ENCODE results near the gene MYBPC1. TPM values are rescaled to one million over a fixed set of nuclear protein-coding genes. Genes with fewer than 3 reads are reported as not detected.

The MYBPC1 gene
- total and polyA plus RNA-seq, 2 of the 13 experiments (the other 11 are each of a cell fraction or from before 2014, with no cell fraction given): 0.31 to 0.53 TPM

DNA sequence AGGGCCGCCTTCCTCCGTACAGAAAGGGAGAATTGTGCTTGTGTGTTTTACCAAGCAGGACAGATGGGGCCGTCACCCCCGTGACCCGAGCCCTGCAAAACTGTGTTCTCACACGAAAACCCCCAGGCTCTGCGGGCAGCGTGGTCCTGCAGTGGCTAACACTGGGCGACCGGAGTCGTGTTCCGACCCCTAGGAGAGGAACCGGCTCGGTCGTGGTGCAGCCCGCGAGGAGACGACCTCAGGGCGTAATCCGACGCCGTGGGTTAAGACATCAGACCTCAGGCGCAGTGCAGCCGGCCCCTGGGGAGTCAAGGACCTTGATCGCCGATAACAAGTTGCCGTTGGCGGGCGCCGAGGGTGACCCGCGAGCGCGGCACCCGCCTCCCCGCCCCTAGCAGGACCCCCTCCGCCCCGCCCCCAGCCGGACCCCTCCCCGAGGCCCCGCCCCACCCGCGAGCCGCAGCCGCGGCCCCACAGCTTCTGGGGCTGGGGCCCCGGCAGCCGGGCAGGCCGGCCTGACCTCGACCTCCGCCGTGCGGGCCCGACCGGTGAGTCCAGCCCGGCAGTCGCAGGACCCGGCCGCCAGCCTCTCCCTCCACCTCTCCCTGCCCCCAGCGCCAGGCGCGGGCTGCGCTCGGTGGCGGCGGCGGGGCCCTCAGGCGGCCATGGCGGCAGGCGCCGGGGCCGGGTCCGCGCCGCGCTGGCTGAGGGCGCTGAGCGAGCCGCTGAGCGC, 102.6 kb downstream of the MYBPC1 start, which contains the start of gene CHPT1 (continued):
- TF ChIP-seq RFX5 (IDR thresholded peaks at IDR 0.05; ENCODE audit: low read depth, low read length): no peak
- TF ChIP-seq, protein P1, sequence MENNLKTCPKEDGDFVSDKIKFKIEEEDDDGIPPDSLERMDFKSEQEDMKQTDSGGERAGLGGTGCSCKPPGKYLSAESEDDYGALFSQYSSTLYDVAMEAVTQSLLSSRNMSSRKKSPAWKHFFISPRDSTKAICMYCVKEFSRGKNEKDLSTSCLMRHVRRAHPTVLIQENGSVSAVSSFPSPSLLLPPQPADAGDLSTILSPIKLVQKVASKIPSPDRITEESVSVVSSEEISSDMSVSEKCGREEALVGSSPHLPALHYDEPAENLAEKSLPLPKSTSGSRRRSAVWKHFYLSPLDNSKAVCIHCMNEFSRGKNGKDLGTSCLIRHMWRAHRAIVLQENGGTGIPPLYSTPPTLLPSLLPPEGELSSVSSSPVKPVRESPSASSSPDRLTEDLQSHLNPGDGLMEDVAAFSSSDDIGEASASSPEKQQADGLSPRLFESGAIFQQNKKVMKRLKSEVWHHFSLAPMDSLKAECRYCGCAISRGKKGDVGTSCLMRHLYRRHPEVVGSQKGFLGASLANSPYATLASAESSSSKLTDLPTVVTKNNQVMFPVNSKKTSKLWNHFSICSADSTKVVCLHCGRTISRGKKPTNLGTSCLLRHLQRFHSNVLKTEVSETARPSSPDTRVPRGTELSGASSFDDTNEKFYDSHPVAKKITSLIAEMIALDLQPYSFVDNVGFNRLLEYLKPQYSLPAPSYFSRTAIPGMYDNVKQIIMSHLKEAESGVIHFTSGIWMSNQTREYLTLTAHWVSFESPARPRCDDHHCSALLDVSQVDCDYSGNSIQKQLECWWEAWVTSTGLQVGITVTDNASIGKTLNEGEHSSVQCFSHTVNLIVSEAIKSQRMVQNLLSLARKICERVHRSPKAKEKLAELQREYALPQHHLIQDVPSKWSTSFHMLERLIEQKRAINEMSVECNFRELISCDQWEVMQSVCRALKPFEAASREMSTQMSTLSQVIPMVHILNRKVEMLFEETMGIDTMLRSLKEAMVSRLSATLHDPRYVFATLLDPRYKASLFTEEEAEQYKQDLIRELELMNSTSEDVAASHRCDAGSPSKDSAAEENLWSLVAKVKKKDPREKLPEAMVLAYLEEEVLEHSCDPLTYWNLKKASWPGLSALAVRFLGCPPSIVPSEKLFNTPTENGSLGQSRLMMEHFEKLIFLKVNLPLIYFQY (CRISPR knock-in tag; IDR thresholded peaks at IDR 0.05; ENCODE audit: borderline replicate concordance): peak; percentile 18; the same call in 1 of the 2 replicates
- TF ChIP-seq ZNF713 (CRISPR knock-in tag; IDR thresholded peaks at IDR 0.05): no peak
- TF ChIP-seq ZNF878 (CRISPR knock-in tag; IDR thresholded peaks at IDR 0.05): no peak
- no peak for TF ChIP-seq U2AF2 (IDR thresholded peaks at IDR 0.05; ENCODE audit: low read depth, low read length)
- TF ChIP-seq SYNCRIP (IDR thresholded peaks at IDR 0.05; ENCODE audit: insufficient read depth, low read depth, low read length): no peak
- peak; percentile 31 for TF ChIP-seq HNRNPK (IDR thresholded peaks at IDR 0.05; ENCODE audit: low read depth, low read length, poor library complexity, severe bottlenecking)
- TF ChIP-seq KDM5A (IDR thresholded peaks at IDR 0.05; ENCODE audit: borderline replicate concordance, low read length): no peak
- no peak for TF ChIP-seq ZSCAN25 (CRISPR knock-in tag; IDR thresholded peaks at IDR 0.05)
- TF ChIP-seq, protein P2, sequence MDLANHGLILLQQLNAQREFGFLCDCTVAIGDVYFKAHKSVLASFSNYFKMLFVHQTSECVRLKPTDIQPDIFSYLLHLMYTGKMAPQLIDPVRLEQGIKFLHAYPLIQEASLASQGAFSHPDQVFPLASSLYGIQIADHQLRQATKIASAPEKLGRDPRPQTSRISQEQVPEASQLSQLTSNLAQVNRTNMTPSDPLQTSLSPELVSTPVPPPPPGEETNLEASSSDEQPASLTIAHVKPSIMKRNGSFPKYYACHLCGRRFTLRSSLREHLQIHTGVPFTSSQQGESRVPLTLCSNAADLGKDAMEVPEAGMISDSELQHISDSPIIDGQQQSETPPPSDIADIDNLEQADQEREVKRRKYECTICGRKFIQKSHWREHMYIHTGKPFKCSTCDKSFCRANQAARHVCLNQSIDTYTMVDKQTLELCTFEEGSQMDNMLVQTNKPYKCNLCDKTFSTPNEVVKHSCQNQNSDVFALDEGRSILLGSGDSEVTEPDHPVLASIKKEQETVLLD (CRISPR knock-in tag; IDR thresholded peaks at IDR 0.05; ENCODE audit: low read depth): peak; percentile 11; the same call in 1 of the 2 replicates
- TF ChIP-seq, protein P3, sequence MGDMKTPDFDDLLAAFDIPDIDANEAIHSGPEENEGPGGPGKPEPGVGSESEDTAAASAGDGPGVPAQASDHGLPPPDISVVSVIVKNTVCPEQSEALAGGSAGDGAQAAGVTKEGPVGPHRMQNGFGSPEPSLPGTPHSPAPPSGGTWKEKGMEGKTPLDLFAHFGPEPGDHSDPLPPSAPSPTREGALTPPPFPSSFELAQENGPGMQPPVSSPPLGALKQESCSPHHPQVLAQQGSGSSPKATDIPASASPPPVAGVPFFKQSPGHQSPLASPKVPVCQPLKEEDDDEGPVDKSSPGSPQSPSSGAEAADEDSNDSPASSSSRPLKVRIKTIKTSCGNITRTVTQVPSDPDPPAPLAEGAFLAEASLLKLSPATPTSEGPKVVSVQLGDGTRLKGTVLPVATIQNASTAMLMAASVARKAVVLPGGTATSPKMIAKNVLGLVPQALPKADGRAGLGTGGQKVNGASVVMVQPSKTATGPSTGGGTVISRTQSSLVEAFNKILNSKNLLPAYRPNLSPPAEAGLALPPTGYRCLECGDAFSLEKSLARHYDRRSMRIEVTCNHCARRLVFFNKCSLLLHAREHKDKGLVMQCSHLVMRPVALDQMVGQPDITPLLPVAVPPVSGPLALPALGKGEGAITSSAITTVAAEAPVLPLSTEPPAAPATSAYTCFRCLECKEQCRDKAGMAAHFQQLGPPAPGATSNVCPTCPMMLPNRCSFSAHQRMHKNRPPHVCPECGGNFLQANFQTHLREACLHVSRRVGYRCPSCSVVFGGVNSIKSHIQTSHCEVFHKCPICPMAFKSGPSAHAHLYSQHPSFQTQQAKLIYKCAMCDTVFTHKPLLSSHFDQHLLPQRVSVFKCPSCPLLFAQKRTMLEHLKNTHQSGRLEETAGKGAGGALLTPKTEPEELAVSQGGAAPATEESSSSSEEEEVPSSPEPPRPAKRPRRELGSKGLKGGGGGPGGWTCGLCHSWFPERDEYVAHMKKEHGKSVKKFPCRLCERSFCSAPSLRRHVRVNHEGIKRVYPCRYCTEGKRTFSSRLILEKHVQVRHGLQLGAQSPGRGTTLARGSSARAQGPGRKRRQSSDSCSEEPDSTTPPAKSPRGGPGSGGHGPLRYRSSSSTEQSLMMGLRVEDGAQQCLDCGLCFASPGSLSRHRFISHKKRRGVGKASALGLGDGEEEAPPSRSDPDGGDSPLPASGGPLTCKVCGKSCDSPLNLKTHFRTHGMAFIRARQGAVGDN (CRISPR knock-in tag; IDR thresholded peaks at IDR 0.05): peak; percentile 70
- peak; percentile 39; the same call in 1 of the 2 replicates for TF ChIP-seq SP5 (CRISPR knock-in tag; IDR thresholded peaks at IDR 0.05; ENCODE audit: borderline replicate concordance, low read depth)
- TF ChIP-seq, protein P4, sequence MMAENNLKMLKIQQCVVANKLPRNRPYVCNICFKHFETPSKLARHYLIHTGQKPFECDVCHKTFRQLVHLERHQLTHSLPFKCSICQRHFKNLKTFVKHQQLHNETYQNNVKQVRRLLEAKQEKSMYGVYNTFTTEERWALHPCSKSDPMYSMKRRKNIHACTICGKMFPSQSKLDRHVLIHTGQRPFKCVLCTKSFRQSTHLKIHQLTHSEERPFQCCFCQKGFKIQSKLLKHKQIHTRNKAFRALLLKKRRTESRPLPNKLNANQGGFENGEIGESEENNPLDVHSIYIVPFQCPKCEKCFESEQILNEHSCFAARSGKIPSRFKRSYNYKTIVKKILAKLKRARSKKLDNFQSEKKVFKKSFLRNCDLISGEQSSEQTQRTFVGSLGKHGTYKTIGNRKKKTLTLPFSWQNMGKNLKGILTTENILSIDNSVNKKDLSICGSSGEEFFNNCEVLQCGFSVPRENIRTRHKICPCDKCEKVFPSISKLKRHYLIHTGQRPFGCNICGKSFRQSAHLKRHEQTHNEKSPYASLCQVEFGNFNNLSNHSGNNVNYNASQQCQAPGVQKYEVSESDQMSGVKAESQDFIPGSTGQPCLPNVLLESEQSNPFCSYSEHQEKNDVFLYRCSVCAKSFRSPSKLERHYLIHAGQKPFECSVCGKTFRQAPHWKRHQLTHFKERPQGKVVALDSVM (CRISPR knock-in tag; IDR thresholded peaks at IDR 0.05): no peak
- TF ChIP-seq TBL1XR1 (IDR thresholded peaks at IDR 0.05; ENCODE audit: borderline replicate concordance, low read length, partially characterized antibody): no peak
- TF ChIP-seq, protein P5, sequence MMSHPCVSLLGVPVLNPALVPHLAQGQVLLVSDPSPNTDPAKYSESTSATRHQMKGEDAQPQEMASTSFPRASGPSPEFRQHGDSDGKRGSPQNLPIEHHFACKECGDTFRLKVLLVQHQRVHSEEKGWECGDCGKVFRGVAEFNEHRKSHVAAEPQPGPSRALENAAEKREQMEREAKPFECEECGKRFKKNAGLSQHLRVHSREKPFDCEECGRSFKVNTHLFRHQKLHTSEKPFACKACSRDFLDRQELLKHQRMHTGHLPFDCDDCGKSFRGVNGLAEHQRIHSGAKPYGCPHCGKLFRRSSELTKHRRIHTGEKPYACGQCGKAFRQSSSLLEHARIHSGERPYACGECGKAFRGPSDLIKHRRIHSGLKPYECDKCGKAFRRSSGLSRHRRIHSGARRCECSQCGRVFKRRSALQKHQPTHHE (CRISPR knock-in tag; IDR thresholded peaks at IDR 0.05; ENCODE audit: borderline replicate concordance): no peak
